ENCODE measurements around the gene ARHGAP10.
A peak's percentile ranks its signal among the peaks of the same experiment; 100 is the strongest.

ARHGAP10 gene

DNA sequence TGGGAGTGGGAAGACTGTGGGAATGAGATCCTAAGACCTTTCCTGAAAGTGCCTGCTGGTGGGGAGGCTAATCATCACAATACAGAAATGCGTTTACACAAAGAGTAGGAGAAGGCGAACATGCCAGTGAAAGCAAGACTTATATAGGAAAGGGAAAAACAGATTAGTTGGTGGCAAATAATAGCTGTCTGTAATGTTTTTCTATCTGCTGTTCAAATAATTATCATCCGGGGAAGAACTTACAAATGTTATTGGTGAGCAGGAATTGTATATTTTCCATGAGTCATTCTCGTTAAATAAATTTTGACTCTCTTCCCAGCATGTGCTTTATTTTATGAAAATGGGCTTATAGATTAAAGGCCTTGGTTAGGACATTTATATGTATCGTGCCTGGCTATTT lies 196.5 kb downstream of the ARHGAP10 start:
- H3K4me2 ChIP-seq: no peak overlapping the region

GRCh38 chr4:147929746-147930145 lies 197.9 kb downstream of the ARHGAP10 start:
- no peaks in the 10 kb centered on the region for H4K20me1 ChIP-seq
- no peaks in the 10 kb centered on the region for H3K27me3 ChIP-seq
- no peak overlapping the region for H3K27ac ChIP-seq
- H3K4me1 ChIP-seq: no peaks in the 10 kb centered on the region
- no peak overlapping the region for H3K4me2 ChIP-seq
- peaks cover 0 to 72% (median 10%) of the 10 kb centered on the region in 11 experiments; a peak in 9 of 22 replicates for H3K36me3 ChIP-seq
- no peak overlapping the region for H3K9ac ChIP-seq
- TF ChIP-seq Cebpa-rat (IDR thresholded peaks at IDR 0.05): no peak
- H3K9me3 ChIP-seq (replicated peaks in 1 of 11): no peaks in the 10 kb centered on the region
- H3K4me3 ChIP-seq: no peak overlapping the region

More for the DNA sequence above, 196.5 kb downstream of the ARHGAP10 start:
- Histone ChIP-seq H4K20me1 (no peaks in the 10 kb centered on the region), H3K4me3 (no peak overlapping the region), H3K9ac (no peak overlapping the region), H3K9me3 (replicated peaks in 1 of 11) (no peaks in the 10 kb centered on the region), H3K27ac (no peak overlapping the region), H3K36me3 (peaks cover 0 to 62% (median 9%) of the 10 kb centered on the region in 11 experiments; a peak in 8 of 22 replicates), H3K4me1 (no peaks in the 10 kb centered on the region), H3K27me3 (no peaks in the 10 kb centered on the region)
- TF ChIP-seq Cebpa-rat (IDR thresholded peaks at IDR 0.05): no peak

GRCh38 chr4:147933316-147933715 lies 201.4 kb downstream of the ARHGAP10 start:
- Histone ChIP-seq H3K4me1 (no peaks in the 10 kb centered on the region), H3K27ac (no peak overlapping the region), H3K9me3 (replicated peaks in 1 of 11) (0 out of 22 replicates have a peak, but pooled peaks cover 0 to 5% (median 0%) of the 10 kb centered on the region in 11 experiments), H3K36me3 (peaks cover 0 to 57% (median 10%) of the 10 kb centered on the region in 11 experiments; a peak in 10 of 22 replicates), H3K4me3 (no peak overlapping the region), H3K9ac (no peak overlapping the region), H3K4me2 (no peak overlapping the region), H4K20me1 (no peaks in the 10 kb centered on the region), H3K27me3 (no peaks in the 10 kb centered on the region)
- TF ChIP-seq Cebpa-rat (IDR thresholded peaks at IDR 0.05): no peak

- Histone ChIP-seq H3K9ac (no peak overlapping the region), H3K36me3 (peaks cover 0 to 57% (median 10%) of the 10 kb centered on the region in 11 experiments; a peak in 10 of 22 replicates), H3K4me2 (no peak overlapping the region), H3K27ac (no peak overlapping the region), H3K4me3 (no peak overlapping the region), H3K27me3 (no peaks in the 10 kb centered on the region), H3K4me1 (no peaks in the 10 kb centered on the region), H4K20me1 (no peaks in the 10 kb centered on the region), H3K9me3 (replicated peaks in 1 of 11) (0 out of 22 replicates have a peak, but pooled peaks cover 0 to 5% (median 0%) of the 10 kb centered on the region in 11 experiments)
- TF ChIP-seq Cebpa-rat (IDR thresholded peaks at IDR 0.05): no peak
Observed at GRCh38 chr4:147933779-147934178, 201.9 kb downstream of the ARHGAP10 start.

GRCh38 chr4:147938496-147938895 lies 206.6 kb downstream of the ARHGAP10 start:
- Histone ChIP-seq H3K4me1 (peaks cover 11 to 14% (median 12%) of the 10 kb centered on the region in 10 experiments), H3K9ac (no peak overlapping the region), H3K9me3 (replicated peaks in 1 of 11) (0 out of 22 replicates have a peak, but pooled peaks cover 0 to 5% (median 0%) of the 10 kb centered on the region in 11 experiments), H3K36me3 (peaks cover 0 to 52% (median 7%) of the 10 kb centered on the region in 11 experiments; a peak in 12 of 22 replicates), H3K27me3 (no peaks in the 10 kb centered on the region), H4K20me1 (0 out of 22 replicates have a peak, but pooled peaks cover 0 to 3% (median 0%) of the 10 kb centered on the region in 11 experiments), H3K4me3 (no peak overlapping the region), H3K4me2 (no peak overlapping the region), H3K27ac (no peak overlapping the region)
- TF ChIP-seq Cebpa-rat (IDR thresholded peaks at IDR 0.05): no peak

DNA sequence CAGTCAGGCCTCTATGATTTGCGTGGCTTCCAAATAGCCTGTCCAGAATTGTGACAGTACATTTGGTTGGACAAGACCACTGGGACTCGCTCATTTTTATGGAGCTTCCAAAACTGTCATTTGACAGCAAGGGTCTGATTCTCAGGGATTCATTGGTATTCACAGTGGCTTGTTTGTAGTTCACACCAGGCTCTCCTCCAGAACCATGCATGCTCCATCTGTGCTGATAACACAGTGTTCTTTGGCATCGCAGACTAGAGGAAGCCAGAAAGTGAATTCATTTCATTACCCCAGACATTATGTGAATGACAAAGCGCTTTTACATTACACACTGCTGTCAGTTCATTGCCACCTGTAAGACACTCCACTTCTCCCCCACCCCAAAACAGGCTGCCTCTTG lies 208.3 kb downstream of the ARHGAP10 start:
- Histone ChIP-seq H3K4me2 (no peak overlapping the region), H3K9me3 (replicated peaks in 1 of 11) (0 out of 22 replicates have a peak, but pooled peaks cover 0 to 9% (median 0%) of the 10 kb centered on the region in 11 experiments), H3K36me3 (peaks cover 0 to 51% (median 9%) of the 10 kb centered on the region in 11 experiments; a peak in 10 of 22 replicates), H3K4me1 (peaks cover 13 to 26% (median 18%) of the 10 kb centered on the region in 10 experiments), H3K27ac (no peak overlapping the region), H3K9ac (no peak overlapping the region), H3K4me3 (no peak overlapping the region), H3K27me3 (no peaks in the 10 kb centered on the region), H4K20me1 (0 out of 22 replicates have a peak, but pooled peaks cover 0 to 4% (median 0%) of the 10 kb centered on the region in 11 experiments)
- TF ChIP-seq Cebpa-rat (IDR thresholded peaks at IDR 0.05): no peak

- Histone ChIP-seq H3K36me3 (peaks cover 6 to 63% (median 16%) of the 10 kb centered on the region in 11 experiments; a peak in 16 of 22 replicates), H3K4me2 (no peak overlapping the region), H3K4me3 (no peak overlapping the region), H3K9me3 (replicated peaks in 1 of 11) (peaks cover 0 to 9% (median 0%) of the 10 kb centered on the region in 11 experiments; a peak in 1 of 22 replicates), H4K20me1 (0 out of 22 replicates have a peak, but pooled peaks cover 0 to 4% (median 0%) of the 10 kb centered on the region in 11 experiments), H3K9ac (no peak overlapping the region), H3K27ac (no peak overlapping the region), H3K27me3 (no peaks in the 10 kb centered on the region), H3K4me1 (peaks cover 13 to 26% (median 18%) of the 10 kb centered on the region in 10 experiments)
- no peak for TF ChIP-seq Cebpa-rat (IDR thresholded peaks at IDR 0.05)
Observed at GRCh38 chr4:147941373-147941772, 209.5 kb downstream of the ARHGAP10 start.

- Histone ChIP-seq H3K36me3 (peaks cover 6 to 65% (median 27%) of the 10 kb centered on the region in 11 experiments; a peak in 20 of 22 replicates), H4K20me1 (0 out of 22 replicates have a peak, but pooled peaks cover 0 to 4% (median 0%) of the 10 kb centered on the region in 11 experiments), H3K27ac (no peak overlapping the region), H3K9ac (no peak overlapping the region), H3K4me3 (no peak overlapping the region), H3K27me3 (no peaks in the 10 kb centered on the region), H3K4me2 (peak overlapping the region; percentile 23 to 63 (median 48); a peak in 21 of 22 replicates), H3K9me3 (replicated peaks in 1 of 11) (peaks cover 0 to 7% (median 0%) of the 10 kb centered on the region in 11 experiments; a peak in 1 of 22 replicates), H3K4me1 (peaks cover 13 to 26% (median 18%) of the 10 kb centered on the region in 10 experiments)
- TF ChIP-seq Cebpa-rat (IDR thresholded peaks at IDR 0.05): no peak
Observed at GRCh38 chr4:147942729-147943128, 210.8 kb downstream of the ARHGAP10 start.

GRCh38 chr4:147943159-147943638 lies 211.3 kb downstream of the ARHGAP10 start:
- Histone ChIP-seq H4K20me1 (0 out of 22 replicates have a peak, but pooled peaks cover 0 to 4% (median 0%) of the 10 kb centered on the region in 11 experiments), H3K9ac (no peak overlapping the region), H3K36me3 (peaks cover 6 to 66% (median 31%) of the 10 kb centered on the region in 11 experiments; a peak in 20 of 22 replicates), H3K27me3 (no peaks in the 10 kb centered on the region), H3K27ac (no peak overlapping the region), H3K4me3 (no peak overlapping the region), H3K4me1 (peaks cover 13 to 26% (median 18%) of the 10 kb centered on the region in 10 experiments), H3K9me3 (replicated peaks in 1 of 11) (peaks cover 0 to 7% (median 0%) of the 10 kb centered on the region in 11 experiments; a peak in 1 of 22 replicates), H3K4me2 (peak overlapping the region; percentile 23 to 63 (median 48); a peak in 21 of 22 replicates)
- no peak for TF ChIP-seq Cebpa-rat (IDR thresholded peaks at IDR 0.05)

Data from BLaER1 treated with 17β-estradiol and CSF1 and Interleukin-3, amounts not matched to agents 10 nM and 100 nM (cell line).